Activated CD4-positive, alpha-beta T cell treated with anti-CD3 and anti-CD28 coated beads for 36 hours (primary cell): Measurements from ENCODE around the gene FOXO6. TPM values are rescaled to one million over a fixed set of nuclear protein-coding genes. Genes with fewer than 3 reads are reported as not detected.

ENCODE experiments used
- ATAC-seq: fragments of 200-7000 bp; cut with Tn5 transposase; one replicate; pipeline ENCODE4 v1.10.0; 2021; ENCODE audit warnings: mild to moderate bottlenecking, moderate library complexity
- CTCF ChIA-PET: fragments of 350-600 bp; sonication (Branson Sonifier 250); formaldehyde crosslinking; loops from one replicate; lab custom pipeline; 2021; ENCODE audit warnings: antibody characterized with exemption; lab: Charles Lee
- POLR2A ChIA-PET: fragments of 350-600 bp; sonication (Branson Sonifier 250); formaldehyde crosslinking; loops from one replicate; lab custom pipeline; 2021; ENCODE audit warnings: antibody characterized with exemption, inconsistent platforms; lab: Charles Lee
- DNase-seq: peaks from one replicate; pipeline ENCODE4 v3.0.0-alpha.2; 2020
- H3K27ac Mint-ChIP-seq: one replicate; pipeline ENCODE4 v1.8.0; 2021; ENCODE audit warnings: mixed read lengths
- H3K27me3 Mint-ChIP-seq: one replicate; pipeline ENCODE4 v1.8.0; 2021; ENCODE audit warnings: mixed read lengths
- H3K36me3 Mint-ChIP-seq: one replicate; pipeline ENCODE4 v1.8.0; 2021; ENCODE audit warnings: low read depth, mixed read lengths
- H3K4me1 Mint-ChIP-seq: one replicate; pipeline ENCODE4 v1.8.0; 2021; ENCODE audit warnings: mixed read lengths
- H3K4me3 Mint-ChIP-seq: one replicate; pipeline ENCODE4 v1.8.0; 2021; ENCODE audit warnings: mild to moderate bottlenecking, moderate library complexity, mixed read lengths
- H3K9me3 Mint-ChIP-seq: one replicate; pipeline ENCODE4 v1.8.0; 2021; ENCODE audit warnings: low read depth, mixed read lengths
- intact Hi-C, 2 experiments: fragments of 100-400 bp; cut with DNase I in 1 of 2; cut with micrococcal nuclease in 1 of 2; formaldehyde crosslinking; loops; one replicate each; pipeline versions ENCODE4 v1.14.2 to v1.15.1; 2022 to 2024; cut with DNase I, micrococcal nuclease
- total RNA-seq, 2 experiments: library from RNA; stranded (reverse); gene quantifications; one replicate each; pipeline ENCODE4 v1.2.3, GENCODE V29; 2021

Gene FOXO6
- total RNA-seq, 2 experiments from 2014 or later, result 0.09 TPM; not detected in 1

- no peak for ATAC-seq
- no peaks in the 10 kb centered on the region for H3K36me3 Mint-ChIP-seq
- intact Hi-C loops, result no loop called here
These were observed 58.5 kb downstream of the FOXO6 start for GRCh38 chr1:41419584-41420295.

GRCh38 chr1:41420351-41420750 is 59.1 kb downstream of the FOXO6 start:
- DNase-seq, result no peak
- intact Hi-C loops, result no loop called here
- ChIA-PET POLR2A (no interaction called here), CTCF (interaction anchor here (0.7 to 1.5 kb wide), 4 partner anchors 13 to 138 kb away, joined by 3 to 4 read pairs (median 4); no protein-coding TSS in a partner anchor)
- Mint-ChIP-seq H3K4me1 (no peaks in the 10 kb centered on the region), H3K9me3 (no peaks in the 10 kb centered on the region), H3K4me3 (no peak overlapping the region), H3K27me3 (peaks cover 6% of the 10 kb centered on the region), H3K36me3 (no peaks in the 10 kb centered on the region), H3K27ac (no peak overlapping the region)
- no peak for ATAC-seq

More at GRCh38 chr1:41419584-41420295, 58.5 kb downstream of the FOXO6 start:
- Mint-ChIP-seq H3K4me1 (no peaks in the 10 kb centered on the region), H3K27me3 (peaks cover 6% of the 10 kb centered on the region), H3K4me3 (no peak overlapping the region), H3K9me3 (no peaks in the 10 kb centered on the region), H3K27ac (no peak overlapping the region)
- no peak for DNase-seq
- ChIA-PET POLR2A (no interaction called here), CTCF (interaction anchor here (0.7 to 1.6 kb wide), 4 partner anchors 14 to 150 kb away, joined by 3 to 6 read pairs (median 4); no protein-coding TSS in a partner anchor)

- POLR2A ChIA-PET, result no interaction called here
These were observed 59.6 kb downstream of the FOXO6 start for GRCh38 chr1:41420860-41421259.

GRCh38 chr1:41422306-41422705 is 61.1 kb downstream of the FOXO6 start:
- no peak overlapping the region for H3K4me3 Mint-ChIP-seq
- intact Hi-C loops, result no loop called here
- H3K27ac Mint-ChIP-seq, result no peak overlapping the region
- ChIA-PET POLR2A (no interaction called here), CTCF (interaction anchor here (0.7 kb wide), 1 partner anchor 113 kb away, joined by 3 read pairs; no protein-coding TSS in a partner anchor)
- ATAC-seq (no peak), DNase-seq (no peak)
- no peaks in the 10 kb centered on the region for H3K4me1 Mint-ChIP-seq
- H3K27me3 Mint-ChIP-seq, result peaks cover 3% of the 10 kb centered on the region
- H3K36me3 Mint-ChIP-seq, result no peaks in the 10 kb centered on the region
- no peaks in the 10 kb centered on the region for H3K9me3 Mint-ChIP-seq

More at GRCh38 chr1:41420860-41421259, 59.6 kb downstream of the FOXO6 start:
- CTCF ChIA-PET, result interaction anchor here (0.7 to 1.5 kb wide), 4 partner anchors 13 to 138 kb away, joined by 3 to 4 read pairs (median 4); no protein-coding TSS in a partner anchor
- DNase-seq (no peak), ATAC-seq (no peak)
- H3K4me3 Mint-ChIP-seq, result no peak overlapping the region
- no peak overlapping the region for H3K27ac Mint-ChIP-seq
- intact Hi-C loops, result no loop called here
- peaks cover 6% of the 10 kb centered on the region for H3K27me3 Mint-ChIP-seq
- no peaks in the 10 kb centered on the region for H3K4me1 Mint-ChIP-seq
- H3K36me3 Mint-ChIP-seq, result no peaks in the 10 kb centered on the region
- no peaks in the 10 kb centered on the region for H3K9me3 Mint-ChIP-seq

GRCh38 chr1:41423511-41424191 is 62.4 kb downstream of the FOXO6 start:
- H3K4me3 Mint-ChIP-seq, result no peak overlapping the region
- H3K27me3 Mint-ChIP-seq, result peaks cover 2% of the 10 kb centered on the region
- H3K36me3 Mint-ChIP-seq, result no peaks in the 10 kb centered on the region
- H3K27ac Mint-ChIP-seq, result no peak overlapping the region
- ATAC-seq (no peak), DNase-seq (no peak)
- no peaks in the 10 kb centered on the region for H3K9me3 Mint-ChIP-seq
- intact Hi-C loops, result no loop called here
- ChIA-PET POLR2A (no interaction called here), CTCF (interaction anchor here (0.6 to 1.3 kb wide), 4 partner anchors 12 to 162 kb away, joined by 3 to 4 read pairs (median 4); no protein-coding TSS in a partner anchor)
- no peaks in the 10 kb centered on the region for H3K4me1 Mint-ChIP-seq

- Mint-ChIP-seq H3K9me3 (no peaks in the 10 kb centered on the region), H3K4me1 (no peaks in the 10 kb centered on the region), H3K27ac (no peak overlapping the region), H3K4me3 (no peak overlapping the region), H3K27me3 (peaks cover 2% of the 10 kb centered on the region), H3K36me3 (no peaks in the 10 kb centered on the region)
- no peak for ATAC-seq
- CTCF ChIA-PET, result no interaction called here
- intact Hi-C loops, result no loop called here
- POLR2A ChIA-PET, result no interaction called here
- no peak for DNase-seq
These were observed 63.4 kb downstream of the FOXO6 start for GRCh38 chr1:41424581-41425118.

- no peak for ATAC-seq
- no peaks in the 10 kb centered on the region for H3K4me1 Mint-ChIP-seq
- DNase-seq, result no peak
- H3K27ac Mint-ChIP-seq, result no peak overlapping the region
- ChIA-PET CTCF (no interaction called here), POLR2A (no interaction called here)
- H3K36me3 Mint-ChIP-seq, result no peaks in the 10 kb centered on the region
- H3K27me3 Mint-ChIP-seq, result peaks cover 2% of the 10 kb centered on the region
- no peaks in the 10 kb centered on the region for H3K9me3 Mint-ChIP-seq
- no peak overlapping the region for H3K4me3 Mint-ChIP-seq
- intact Hi-C loops, result no loop called here
These were observed 64.1 kb downstream of the FOXO6 start for GRCh38 chr1:41425369-41425768.

- ATAC-seq, result no peak
- H3K9me3 Mint-ChIP-seq, result no peaks in the 10 kb centered on the region
- intact Hi-C loops, result no loop called here
These were observed 65.1 kb downstream of the FOXO6 start for GRCh38 chr1:41426201-41426890.

GRCh38 chr1:41427122-41427913 is 66.1 kb downstream of the FOXO6 start:
- H3K27ac Mint-ChIP-seq, result no peak overlapping the region
- H3K36me3 Mint-ChIP-seq, result no peaks in the 10 kb centered on the region
- DNase-seq (no peak), ATAC-seq (no peak)
- no peaks in the 10 kb centered on the region for H3K9me3 Mint-ChIP-seq
- peaks cover 2% of the 10 kb centered on the region for H3K27me3 Mint-ChIP-seq
- ChIA-PET POLR2A (no interaction called here), CTCF (no interaction called here)
- H3K4me3 Mint-ChIP-seq, result no peak overlapping the region
- intact Hi-C loops, result no loop called here
- no peaks in the 10 kb centered on the region for H3K4me1 Mint-ChIP-seq

More at GRCh38 chr1:41426201-41426890, 65.1 kb downstream of the FOXO6 start:
- POLR2A ChIA-PET, result no interaction called here
- no peak overlapping the region for H3K27ac Mint-ChIP-seq
- H3K27me3 Mint-ChIP-seq, result peaks cover 2% of the 10 kb centered on the region
- no peaks in the 10 kb centered on the region for H3K36me3 Mint-ChIP-seq
- no peak overlapping the region for H3K4me3 Mint-ChIP-seq
- CTCF ChIA-PET, result no interaction called here
- H3K4me1 Mint-ChIP-seq, result no peaks in the 10 kb centered on the region
- DNase-seq, result no peak

GRCh38 chr1:41427916-41428737 is 66.9 kb downstream of the FOXO6 start:
- H3K4me1 Mint-ChIP-seq, result no peaks in the 10 kb centered on the region

More at GRCh38 chr1:41427916-41428737, 66.9 kb downstream of the FOXO6 start:
- Mint-ChIP-seq H3K36me3 (no peaks in the 10 kb centered on the region), H3K9me3 (no peaks in the 10 kb centered on the region), H3K4me3 (no peak overlapping the region), H3K27me3 (peaks cover 6% of the 10 kb centered on the region), H3K27ac (no peak overlapping the region)
- POLR2A ChIA-PET, result no interaction called here
- intact Hi-C loops, result no loop called here
- DNase-seq (no peak), ATAC-seq (no peak)
- CTCF ChIA-PET, result interaction anchor here (0.7 kb wide), 1 partner anchor 13 kb away, joined by 4 read pairs; no protein-coding TSS in a partner anchor
